GM12878 (cell line): Measurements from ENCODE around the gene HCFC1R1. TPM values are rescaled to one million over a fixed set of nuclear protein-coding genes. Genes with fewer than 3 reads are reported as not detected.

Experiments
- ATAC-seq: fragments of 200-7000 bp; cut with Tn5 transposase; 3 replicates; pipeline ENCODE4 v1.9.1; 2020; ENCODE audit warnings: mild to moderate bottlenecking, moderate library complexity
- BruUV-seq: library from RNA; stranded (reverse); fragments of 400-500 nt; replicated peaks from 2 replicates; lab custom pipeline; 2021; lab: Mats Ljungman, UMichigan
- CTCF ChIA-PET: fragments of 300-600 bp; sonication (Branson Sonifier 250); formaldehyde crosslinking; extraction: SDS; loops from one replicate; lab custom pipeline; 2021; ENCODE audit warnings: inconsistent platforms; lab: Yijun Ruan, JAX
- POLR2A ChIA-PET: fragments of 350-600 bp; formaldehyde crosslinking; extraction: SDS; loops from one replicate; lab custom pipeline; 2021; ENCODE audit warnings: inconsistent platforms; lab: Charles Lee
- RAD21 ChIA-PET: fragments of 300-600 bp; sonication (Branson Sonifier 250); formaldehyde crosslinking; loops from one replicate; lab custom pipeline; 2023; ENCODE audit warnings: antibody characterized with exemption; ENCODE audit not compliant: unreplicated experiment; lab: Charles Lee
- SMC1A ChIA-PET: fragments of 300-600 bp; sonication (Branson Sonifier 250); formaldehyde crosslinking; loops from one replicate; lab custom pipeline; 2023; ENCODE audit not compliant: unreplicated experiment, uncharacterized antibody; lab: Charles Lee
- DNase-seq: peaks from one replicate; pipeline ENCODE4 v3.0.0-alpha.2; 2011; ENCODE audit warnings: low read depth, low spot score
- FAIRE-seq: peaks from 3 replicates; lab custom pipeline; 2011; peaks lifted over from hg19 to GRCh38; lab: Jason Lieb, UNC
- H2AFZ ChIP-seq: 2 replicates; pipeline ENCODE4 v1.6.0; 2011; ENCODE audit warnings: low read depth, low read length, control low read depth; ENCODE audit not compliant: control insufficient read depth
- H3K27ac ChIP-seq: 2 replicates; pipeline ENCODE4 v1.5.1; 2011; ENCODE audit warnings: control low read depth; ENCODE audit not compliant: control insufficient read depth, insufficient read depth
- H3K27me3 ChIP-seq, 2 experiments: replicated peaks in 1 of 2; 2 replicates each; pipeline versions ENCODE4 v1.6.0 to v1.6.1; 2011; ENCODE audit warnings: low read length in 1 of 2; ENCODE audit not compliant: control insufficient read depth in 2 of 2, insufficient read depth in 2 of 2
- H3K36me3 ChIP-seq, 2 experiments: 2 replicates each; pipeline ENCODE4 v1.5.1; 2011; ENCODE audit warnings: low read length in 1 of 2; ENCODE audit not compliant: control insufficient read depth in 2 of 2, insufficient read depth in 2 of 2
- H3K4me1 ChIP-seq: 2 replicates; pipeline ENCODE4 v1.6.1; 2011; ENCODE audit warnings: mild to moderate bottlenecking, low read length, moderate library complexity, mixed read lengths; ENCODE audit not compliant: control insufficient read depth, insufficient read depth
- H3K4me2 ChIP-seq: 2 replicates; pipeline ENCODE4 v1.6.0; 2011; ENCODE audit warnings: control low read depth; ENCODE audit not compliant: control insufficient read depth, insufficient read depth
- H3K4me3 ChIP-seq: fragments of 200-600 bp; sonication (generic); 2 replicates; pipeline ENCODE4 v1.5.1; 2016
- H3K79me2 ChIP-seq: 2 replicates; pipeline ENCODE4 v1.6.0; 2011; ENCODE audit warnings: low read length; ENCODE audit not compliant: control insufficient read depth, insufficient read depth
- H3K9ac ChIP-seq: 2 replicates; pipeline ENCODE4 v1.8.0; 2011; ENCODE audit warnings: low read length, control low read depth, mixed read lengths; ENCODE audit not compliant: control insufficient read depth, insufficient read depth
- H3K9me3 ChIP-seq: replicated peaks from 3 replicates; pipeline ENCODE4 v1.5.1; 2011; ENCODE audit warnings: mild to moderate bottlenecking, low read length; ENCODE audit not compliant: control insufficient read depth, insufficient read depth
- H4K20me1 ChIP-seq: 2 replicates; pipeline ENCODE4 v1.6.0; 2011; ENCODE audit not compliant: control insufficient read depth, insufficient read depth
- ATF3 ChIP-seq: IDR thresholded peaks from 2 replicates; pipeline ENCODE4 v1.6.1; 2011; ENCODE audit warnings: low read depth, mild to moderate bottlenecking, low read length, moderate library complexity, borderline replicate concordance; ENCODE audit errors: extremely low read depth
- ATF7 ChIP-seq: fragments of 450-650 bp; IDR thresholded peaks from 2 replicates; pipeline ENCODE4 v1.6.1; 2016; ENCODE audit warnings: low read depth, mild to moderate bottlenecking
- BCLAF1 ChIP-seq: fragments of 450-650 bp; IDR thresholded peaks from 2 replicates; pipeline ENCODE4 v1.6.1; 2017; ENCODE audit warnings: antibody characterized with exemption, mild to moderate bottlenecking, moderate library complexity
- CBX5 ChIP-seq: sonication (generic); IDR thresholded peaks from 2 replicates; pipeline ENCODE4 v1.6.1; 2016; ENCODE audit warnings: low read depth, moderate library complexity, mild to moderate bottlenecking, inconsistent platforms
- CEBPZ ChIP-seq: fragments of 150-350 bp; IDR thresholded peaks from 2 replicates; pipeline ENCODE4 v1.6.1; 2016; ENCODE audit warnings: low read depth, low read length
- HDAC2 ChIP-seq: fragments of 200-600 bp; sonication (generic); IDR thresholded peaks from 2 replicates; pipeline ENCODE4 v1.6.1; 2017
- IRF3 ChIP-seq: fragments of 450-650 bp; IDR thresholded peaks from 2 replicates; pipeline ENCODE4 v1.6.1; 2014; ENCODE audit warnings: mild to moderate bottlenecking
- NRF1 ChIP-seq: conservative IDR thresholded peaks from 2 replicates; pipeline ENCODE4 v1.6.1; 2011; ENCODE audit warnings: mild to moderate bottlenecking, low read depth, low read length, improper control_type of control experiment
- PAX8 ChIP-seq: fragments of 450-650 bp; IDR thresholded peaks from 2 replicates; pipeline ENCODE4 v1.6.1; 2017; ENCODE audit warnings: mild to moderate bottlenecking, moderate library complexity
- PML ChIP-seq: IDR thresholded peaks from 2 replicates; pipeline ENCODE4 v1.6.1; 2012; ENCODE audit warnings: low read length, inconsistent platforms
- SMAD1 ChIP-seq: fragments of 450-650 bp; IDR thresholded peaks from 2 replicates; pipeline ENCODE4 v1.6.1; 2018; ENCODE audit warnings: mild to moderate bottlenecking, low read depth; ENCODE audit not compliant: partially characterized antibody
- SP1 ChIP-seq: IDR thresholded peaks from one replicate; pipeline ENCODE4 v1.6.1; 2011; ENCODE audit warnings: low read depth, low read length
- TARDBP ChIP-seq: IDR thresholded peaks from 2 replicates; pipeline ENCODE4 v1.6.1; 2016; ENCODE audit warnings: borderline replicate concordance
- TCF7 ChIP-seq: IDR thresholded peaks from 2 replicates; pipeline ENCODE4 v1.6.1; 2014; ENCODE audit warnings: antibody characterized with exemption, borderline replicate concordance
- ZNF384 ChIP-seq: IDR thresholded peaks from 2 replicates; pipeline ENCODE4 v1.6.1; 2012; ENCODE audit warnings: low read depth, mild to moderate bottlenecking, low read length, improper control_type of control experiment, borderline replicate concordance
- WGBS: methylation state at CpG from one replicate; pipeline ENCODE4 v1.1.6; 2016; ENCODE audit warnings: low lambda C conversion rate; ENCODE audit not compliant: insufficient replicate concordance, insufficient coverage; ENCODE audit errors: missing lambda C conversion rate; 5-methylcytosine and 5-hydroxymethylcytosine counted together
- in situ Hi-C: fragments of 300-500 bp; cut with MboI; formaldehyde crosslinking; loops from 9 replicates; pipeline ENCODE4 v1.14.3; 2018; ENCODE audit warnings: mixed read lengths
- intact Hi-C: fragments of 100-400 bp; cut with micrococcal nuclease; formaldehyde crosslinking; loops from one replicate; pipeline ENCODE4 v1.14.2; 2022; ENCODE audit not compliant: unreplicated experiment
- polyA plus RNA-seq, 11 experiments: library from polyadenylated mRNA; depleted of rRNA in 4 of 11; unstranded in 6 of 11; stranded (reverse) in 5 of 11; fragments of >200 nt; fragmentation: Nextera tagmentation in 4 of 11; fragmentation: Illumina TruSeq in 1 of 11; extraction: Ambion mirVana in 4 of 11; extraction: Trizol in 1 of 11; gene quantifications; 1 replicate in 1 of 11; 2 replicates in 10 of 11; pipeline versions ENCODE4 v1.2.1 to v1.2.3, GENCODE V29; 2011 to 2016; ENCODE audit warnings: inconsistent platforms in 2 of 11, missing spikeins in 2 of 11, low read depth in 1 of 11
- total RNA-seq, 4 experiments: library from RNA; depleted of rRNA in 3 of 4; stranded (reverse); fragments of >200 nt in 3 of 4; fragmentation: Illumina TruSeq in 1 of 4; extraction: Trizol in 1 of 4; gene quantifications; 2 replicates each; pipeline versions ENCODE4 v1.2.1 to v1.2.3, GENCODE V29; 2013 to 2021

The HCFC1R1 gene
- total and polyA plus RNA-seq, 10 of the 15 experiments (the other 5 are each of a cell fraction or from before 2014, with no cell fraction given): 2.8 to 42.5 (median 20.4) TPM

GRCh38 chr16:3035289-3035971 is 11.7 kb upstream of the HCFC1R1 start:
- peaks cover 8 to 17% of the 10 kb centered on the region in 2 experiments; a peak in 3 of 4 replicates for H3K27me3 ChIP-seq
- 9% methylated on average over 19 of the region's 19 CpGs for WGBS
- intact Hi-C loops (no loop called here), in situ Hi-C loops (no loop called here)
- no peaks in the 10 kb centered on the region for H3K9me3 ChIP-seq
- ChIA-PET RAD21 (interaction anchor here (2.0 kb wide), 1 partner anchor 23 kb away, joined by 12 read pairs; no protein-coding TSS in a partner anchor), SMC1A (interaction anchor here (0.9 kb wide), 1 partner anchor 93 kb away, joined by 3 read pairs; no protein-coding TSS in a partner anchor), POLR2A (interaction anchor here (1.0 kb wide), 1 partner anchor 45 kb away, joined by 3 read pairs; no protein-coding TSS in a partner anchor), CTCF (interaction anchor here (0.8 to 18.2 kb wide), 5 partner anchors 7 to 101 kb away, joined by 3 to 421 read pairs (median 10); no protein-coding TSS in a partner anchor)
- H3K4me1 ChIP-seq: peaks cover 6% of the 10 kb centered on the region
- H3K36me3 ChIP-seq: no peaks in the 10 kb centered on the region
- no peaks in the 10 kb centered on the region for H4K20me1 ChIP-seq
- no peak overlapping the region for H3K4me3 ChIP-seq
- no TSS peak for BruUV-seq
- DNase-seq (no peak), ATAC-seq (no peak), FAIRE-seq (no peak)
- no peak overlapping the region for H2AFZ ChIP-seq
- H3K9ac ChIP-seq: no peak overlapping the region
- no peak overlapping the region for H3K27ac ChIP-seq
- H3K79me2 ChIP-seq: no peaks in the 10 kb centered on the region
- no peak overlapping the region for H3K4me2 ChIP-seq
- TF ChIP-seq SP1 (no peak), SMAD1 (no peak), ATF3 (no peak), PAX8 (no peak), ATF7 (no peak), CBX5 (no peak), BCLAF1 (no peak), HDAC2 (no peak), ZNF384 (no peak), NRF1 (no peak), TCF7 (no peak), TARDBP (no peak), IRF3 (no peak), PML (no peak), CEBPZ (no peak)
